ENCODE results near the gene YOD1.

GRCh38 chr1:207077012-207077411 lies 26.0 kb upstream of the YOD1 start:
- TF ChIP-seq CTCF (IDR thresholded peaks at IDR 0.05 in 2 of 3, conservative IDR thresholded peaks at IDR 0.05 in 1 of 3; ENCODE audit: control insufficient read depth in 2 of 3, extremely low read depth in 1 of 3, insufficient read depth in 1 of 3, low read depth in 3 of 3, low read length in 3 of 3) (no peak), EP300 (IDR thresholded peaks at IDR 0.05; ENCODE audit: borderline replicate concordance in 1 of 2, control insufficient read depth in 1 of 2, low read depth in 2 of 2, low read length in 2 of 2) (no peak), NBN (IDR thresholded peaks at IDR 0.05) (no peak), TAF1 (IDR thresholded peaks at IDR 0.05; ENCODE audit: borderline replicate concordance, low read depth, low read length) (no peak)
